GM12878 (cell line): ENCODE measurements around the gene C21orf58. TPM values are rescaled to one million over a fixed set of nuclear protein-coding genes. Genes with fewer than 3 reads are reported as not detected.

Experiments used
- ATAC-seq: fragments of 200-7000 bp; cut with Tn5 transposase; 3 replicates; pipeline ENCODE4 v1.9.1; 2020; ENCODE audit warnings: mild to moderate bottlenecking, moderate library complexity
- BruUV-seq: library from RNA; stranded (reverse); fragments of 400-500 nt; replicated peaks from 2 replicates; lab custom pipeline; 2021; lab: Mats Ljungman, UMichigan
- CTCF ChIA-PET: fragments of 300-600 bp; sonication (Branson Sonifier 250); formaldehyde crosslinking; extraction: SDS; loops from one replicate; lab custom pipeline; 2021; ENCODE audit warnings: inconsistent platforms; lab: Yijun Ruan, JAX
- POLR2A ChIA-PET: fragments of 350-600 bp; formaldehyde crosslinking; extraction: SDS; loops from one replicate; lab custom pipeline; 2021; ENCODE audit warnings: inconsistent platforms; lab: Charles Lee
- RAD21 ChIA-PET: fragments of 300-600 bp; sonication (Branson Sonifier 250); formaldehyde crosslinking; loops from one replicate; lab custom pipeline; 2023; ENCODE audit warnings: antibody characterized with exemption; ENCODE audit not compliant: unreplicated experiment; lab: Charles Lee
- SMC1A ChIA-PET: fragments of 300-600 bp; sonication (Branson Sonifier 250); formaldehyde crosslinking; loops from one replicate; lab custom pipeline; 2023; ENCODE audit not compliant: unreplicated experiment, uncharacterized antibody; lab: Charles Lee
- DNase-seq: peaks from one replicate; pipeline ENCODE4 v3.0.0-alpha.2; 2011; ENCODE audit warnings: low read depth, low spot score
- FAIRE-seq: peaks from 3 replicates; lab custom pipeline; 2011; peaks lifted over from hg19 to GRCh38; lab: Jason Lieb, UNC
- H2AFZ ChIP-seq: 2 replicates; pipeline ENCODE4 v1.6.0; 2011; ENCODE audit warnings: low read depth, low read length, control low read depth; ENCODE audit not compliant: control insufficient read depth
- H3K27ac ChIP-seq: 2 replicates; pipeline ENCODE4 v1.5.1; 2011; ENCODE audit warnings: control low read depth; ENCODE audit not compliant: control insufficient read depth, insufficient read depth
- H3K27me3 ChIP-seq, 2 experiments: replicated peaks in 1 of 2; 2 replicates each; pipeline versions ENCODE4 v1.6.0 to v1.6.1; 2011; ENCODE audit warnings: low read length in 1 of 2; ENCODE audit not compliant: control insufficient read depth in 2 of 2, insufficient read depth in 2 of 2
- H3K36me3 ChIP-seq, 2 experiments: 2 replicates each; pipeline ENCODE4 v1.5.1; 2011; ENCODE audit warnings: low read length in 1 of 2; ENCODE audit not compliant: control insufficient read depth in 2 of 2, insufficient read depth in 2 of 2
- H3K4me1 ChIP-seq: 2 replicates; pipeline ENCODE4 v1.6.1; 2011; ENCODE audit warnings: mild to moderate bottlenecking, low read length, moderate library complexity, mixed read lengths; ENCODE audit not compliant: control insufficient read depth, insufficient read depth
- H3K4me2 ChIP-seq: 2 replicates; pipeline ENCODE4 v1.6.0; 2011; ENCODE audit warnings: control low read depth; ENCODE audit not compliant: control insufficient read depth, insufficient read depth
- H3K4me3 ChIP-seq: fragments of 200-600 bp; sonication (generic); 2 replicates; pipeline ENCODE4 v1.5.1; 2016
- H3K79me2 ChIP-seq: 2 replicates; pipeline ENCODE4 v1.6.0; 2011; ENCODE audit warnings: low read length; ENCODE audit not compliant: control insufficient read depth, insufficient read depth
- H3K9ac ChIP-seq: 2 replicates; pipeline ENCODE4 v1.8.0; 2011; ENCODE audit warnings: low read length, control low read depth, mixed read lengths; ENCODE audit not compliant: control insufficient read depth, insufficient read depth
- H3K9me3 ChIP-seq: replicated peaks from 3 replicates; pipeline ENCODE4 v1.5.1; 2011; ENCODE audit warnings: mild to moderate bottlenecking, low read length; ENCODE audit not compliant: control insufficient read depth, insufficient read depth
- H4K20me1 ChIP-seq: 2 replicates; pipeline ENCODE4 v1.6.0; 2011; ENCODE audit not compliant: control insufficient read depth, insufficient read depth
- CBX5 ChIP-seq: sonication (generic); IDR thresholded peaks from 2 replicates; pipeline ENCODE4 v1.6.1; 2016; ENCODE audit warnings: low read depth, moderate library complexity, mild to moderate bottlenecking, inconsistent platforms
- CHD4 ChIP-seq: fragments of 200-600 bp; sonication (generic); IDR thresholded peaks from 2 replicates; pipeline ENCODE4 v1.6.1; 2016; ENCODE audit warnings: mild to moderate bottlenecking
- CTCF ChIP-seq, 3 experiments: IDR thresholded peaks in 2 of 3; conservative IDR thresholded peaks in 1 of 3; 2 replicates each; pipeline ENCODE4 v1.5.1; 2011; ENCODE audit warnings: low read depth in 3 of 3, low read length in 3 of 3, mild to moderate bottlenecking in 3 of 3, control low read depth in 2 of 3, moderate library complexity in 2 of 3, inconsistent platforms in 1 of 3, mixed read lengths in 1 of 3; ENCODE audit not compliant: control insufficient read depth in 2 of 3, insufficient read depth in 1 of 3; ENCODE audit errors: extremely low read depth in 1 of 3
- EGR1 ChIP-seq, 2 experiments: IDR thresholded peaks; 1 replicate in 1 of 2; 2 replicates in 1 of 2; pipeline ENCODE4 v1.6.1; 2011 to 2012; ENCODE audit warnings: low read depth in 2 of 2, low read length in 2 of 2, borderline replicate concordance in 1 of 2, mild to moderate bottlenecking in 1 of 2, moderate library complexity in 1 of 2
- KLF5 ChIP-seq: fragments of 450-650 bp; IDR thresholded peaks from 2 replicates; pipeline ENCODE4 v1.6.1; 2014; ENCODE audit warnings: mild to moderate bottlenecking; ENCODE audit not compliant: partially characterized antibody
- POLR2A ChIP-seq: IDR thresholded peaks from 2 replicates; pipeline ENCODE4 v1.6.1; 2011; ENCODE audit warnings: low read depth, mild to moderate bottlenecking, low read length
- RCOR1 ChIP-seq: conservative IDR thresholded peaks from 2 replicates; pipeline ENCODE4 v1.6.1; 2012; ENCODE audit warnings: low read depth, low read length, improper control_type of control experiment
- SRF ChIP-seq, 2 experiments: IDR thresholded peaks; 2 replicates each; pipeline ENCODE4 v1.6.1; 2011; ENCODE audit warnings: low read depth in 2 of 2, low read length in 2 of 2, mild to moderate bottlenecking in 1 of 2, moderate library complexity in 1 of 2
- TAF1 ChIP-seq: IDR thresholded peaks from 2 replicates; pipeline ENCODE4 v1.6.1; 2011; ENCODE audit warnings: mild to moderate bottlenecking, low read depth, low read length, borderline replicate concordance
- USF1 ChIP-seq: IDR thresholded peaks from 2 replicates; pipeline ENCODE4 v1.6.1; 2011; ENCODE audit warnings: borderline replicate concordance, low read depth, mild to moderate bottlenecking, moderate library complexity, mixed read lengths, low read length; ENCODE audit not compliant: insufficient read depth; ENCODE audit errors: extremely low read length
- ZBTB11 ChIP-seq: fragments of 450-650 bp; formaldehyde crosslinking; IDR thresholded peaks from 2 replicates; pipeline ENCODE4 v1.5.0; 2022; ENCODE audit warnings: mild to moderate bottlenecking, missing genetic modification characterization
- WGBS: methylation state at CpG from one replicate; pipeline ENCODE4 v1.1.6; 2016; ENCODE audit warnings: low lambda C conversion rate; ENCODE audit not compliant: insufficient replicate concordance, insufficient coverage; ENCODE audit errors: missing lambda C conversion rate; 5-methylcytosine and 5-hydroxymethylcytosine counted together
- in situ Hi-C: fragments of 300-500 bp; cut with MboI; formaldehyde crosslinking; loops from 9 replicates; pipeline ENCODE4 v1.14.3; 2018; ENCODE audit warnings: mixed read lengths
- intact Hi-C: fragments of 100-400 bp; cut with micrococcal nuclease; formaldehyde crosslinking; loops from one replicate; pipeline ENCODE4 v1.14.2; 2022; ENCODE audit not compliant: unreplicated experiment
- polyA plus RNA-seq, 11 experiments: library from polyadenylated mRNA; depleted of rRNA in 4 of 11; unstranded in 6 of 11; stranded (reverse) in 5 of 11; fragments of >200 nt; fragmentation: Nextera tagmentation in 4 of 11; fragmentation: Illumina TruSeq in 1 of 11; extraction: Ambion mirVana in 4 of 11; extraction: Trizol in 1 of 11; gene quantifications; 1 replicate in 1 of 11; 2 replicates in 10 of 11; pipeline versions ENCODE4 v1.2.1 to v1.2.3, GENCODE V29; 2011 to 2016; ENCODE audit warnings: inconsistent platforms in 2 of 11, missing spikeins in 2 of 11, low read depth in 1 of 11
- total RNA-seq, 4 experiments: library from RNA; depleted of rRNA in 3 of 4; stranded (reverse); fragments of >200 nt in 3 of 4; fragmentation: Illumina TruSeq in 1 of 4; extraction: Trizol in 1 of 4; gene quantifications; 2 replicates each; pipeline versions ENCODE4 v1.2.1 to v1.2.3, GENCODE V29; 2013 to 2021

The C21orf58 gene
- total and polyA plus RNA-seq, 10 of the 15 experiments (the other 5 are each of a cell fraction or from before 2014, with no cell fraction given): 1.1 to 22.3 (median 11.8) TPM

- H3K27me3 ChIP-seq: no peaks in the 10 kb centered on the region
- H3K4me3 ChIP-seq: no peak overlapping the region
- TF ChIP-seq RCOR1 (no peak), EGR1 (IDR thresholded peaks at IDR 0.05; ENCODE audit: borderline replicate concordance in 1 of 2, low read depth in 2 of 2, low read length in 2 of 2) (no peak), ZBTB11 (CRISPR knock-in tag) (no peak)
- no peak overlapping the region for H3K4me2 ChIP-seq
- H3K4me1 ChIP-seq: no peaks in the 10 kb centered on the region
- POLR2A ChIA-PET: no interaction called here
- CTCF ChIA-PET: interaction anchor here (0.8 kb wide), 1 partner anchor 18 kb away, joined by 3 read pairs; no protein-coding TSS in a partner anchor
- FAIRE-seq (no peak), ATAC-seq (no peak), DNase-seq (no peak)
- H3K36me3 ChIP-seq: no peaks in the 10 kb centered on the region; a peak in 2 of 4 replicates
- whole genome bisulfite sequencing: 99% methylated on average over 5 of the region's 5 CpGs
- no peak overlapping the region for H2AFZ ChIP-seq
- H3K79me2 ChIP-seq: no peaks in the 10 kb centered on the region
- intact Hi-C loops: no loop called here
- SMC1A ChIA-PET: no interaction called here
- H3K9me3 ChIP-seq: no peaks in the 10 kb centered on the region
- BruUV-seq: no TSS peak
- H3K27ac ChIP-seq: no peak overlapping the region
- no peaks in the 10 kb centered on the region for H4K20me1 ChIP-seq
- in situ Hi-C loops: no loop called here
- no peak overlapping the region for H3K9ac ChIP-seq
- RAD21 ChIA-PET: no interaction called here
Measured at GRCh38 chr21:46312949-46313348, 10.7 kb downstream of the C21orf58 start.

GRCh38 chr21:46311568-46311967 lies 12.1 kb downstream of the C21orf58 start:
- RAD21 ChIA-PET: no interaction called here
- FAIRE-seq: no peak
- no peaks in the 10 kb centered on the region for H4K20me1 ChIP-seq
- H3K4me2 ChIP-seq: no peak overlapping the region
- CTCF ChIA-PET: no interaction called here
- no peak overlapping the region for H3K9ac ChIP-seq
- DNase-seq: no peak
- no peaks in the 10 kb centered on the region; a peak in 2 of 4 replicates for H3K36me3 ChIP-seq
- no peaks in the 10 kb centered on the region for H3K27me3 ChIP-seq
- SMC1A ChIA-PET: no interaction called here
- in situ Hi-C loops (no loop called here), intact Hi-C loops (no loop called here)
- no TSS peak for BruUV-seq
- no peak overlapping the region for H3K27ac ChIP-seq
- POLR2A ChIA-PET: no interaction called here
- H3K9me3 ChIP-seq: no peaks in the 10 kb centered on the region
- no peaks in the 10 kb centered on the region for H3K79me2 ChIP-seq
- no peak overlapping the region for H2AFZ ChIP-seq
- no peak for ATAC-seq
- no peaks in the 10 kb centered on the region for H3K4me1 ChIP-seq
- no peak overlapping the region for H3K4me3 ChIP-seq
- TF ChIP-seq CHD4 (no peak), POLR2A (no peak), KLF5 (no peak), USF1 (no peak), CBX5 (no peak), CTCF (IDR thresholded peaks at IDR 0.05 in 2 of 3, conservative IDR thresholded peaks at IDR 0.05 in 1 of 3; ENCODE audit: control insufficient read depth in 2 of 3, extremely low read depth in 1 of 3, insufficient read depth in 1 of 3, low read depth in 3 of 3, low read length in 3 of 3) (no peak), TAF1 (no peak), SRF (IDR thresholded peaks at IDR 0.05; ENCODE audit: low read depth in 2 of 2, low read length in 2 of 2) (no peak)
